ENCODE data around the gene LHPP.

- TF ChIP-seq CTCF (IDR thresholded peaks at IDR 0.05) (no peak), RARB (CRISPR knock-in tag; IDR thresholded peaks at IDR 0.05) (no peak), KDM1A (IDR thresholded peaks at IDR 0.05; ENCODE audit: low read depth) (no peak), RNF2 (IDR thresholded peaks at IDR 0.05; ENCODE audit: borderline replicate concordance, low read depth) (no peak), NR3C1 (IDR thresholded peaks at IDR 0.05) (no peak), POLR2A (IDR thresholded peaks at IDR 0.05; ENCODE audit: low read length) (no peak)
Observed at GRCh38 chr10:124491105-124491504, 29.5 kb downstream of the LHPP start.
